Measurements from ENCODE around the gene MMP25.
A peak's percentile ranks its signal among the peaks of the same experiment; 100 is the strongest.

DNA sequence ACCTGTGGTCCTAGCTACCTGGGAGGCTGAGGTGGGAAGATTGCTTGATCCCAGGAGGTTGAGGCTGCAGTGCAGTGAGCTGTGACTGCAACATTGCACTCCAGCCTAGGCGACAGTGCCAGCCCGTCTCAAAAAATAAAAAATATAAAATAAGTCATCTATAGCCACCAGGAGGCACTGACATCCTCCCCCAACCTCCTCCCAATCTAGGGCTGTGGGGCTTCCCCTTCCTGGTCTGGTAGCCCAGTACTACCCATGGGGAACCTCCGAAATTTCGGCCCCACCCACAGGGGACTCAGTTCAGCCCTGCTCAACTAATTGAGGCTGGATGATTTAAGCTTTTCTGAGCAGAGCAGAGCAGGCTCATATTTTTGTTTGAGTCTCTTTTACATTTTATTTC lies 49.5 kb downstream of the MMP25 start:
- peak; percentile 17; the same call in 1 of the 2 replicates for TF ChIP-seq RAD21 (IDR thresholded peaks at IDR 0.05; ENCODE audit: low read depth)
- no peak for TF ChIP-seq EP300 (IDR thresholded peaks at IDR 0.05; ENCODE audit: borderline replicate concordance)
- no peak for TF ChIP-seq NFIC (IDR thresholded peaks at IDR 0.05)
- TF ChIP-seq TCF12 (IDR thresholded peaks at IDR 0.05; ENCODE audit: low read depth): no peak
- no peak for TF ChIP-seq CEBPB (IDR thresholded peaks at IDR 0.05)
- TF ChIP-seq, protein P1, sequence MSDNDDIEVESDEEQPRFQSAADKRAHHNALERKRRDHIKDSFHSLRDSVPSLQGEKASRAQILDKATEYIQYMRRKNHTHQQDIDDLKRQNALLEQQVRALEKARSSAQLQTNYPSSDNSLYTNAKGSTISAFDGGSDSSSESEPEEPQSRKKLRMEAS (IDR thresholded peaks at IDR 0.05): no peak
- TF ChIP-seq, protein P2, sequence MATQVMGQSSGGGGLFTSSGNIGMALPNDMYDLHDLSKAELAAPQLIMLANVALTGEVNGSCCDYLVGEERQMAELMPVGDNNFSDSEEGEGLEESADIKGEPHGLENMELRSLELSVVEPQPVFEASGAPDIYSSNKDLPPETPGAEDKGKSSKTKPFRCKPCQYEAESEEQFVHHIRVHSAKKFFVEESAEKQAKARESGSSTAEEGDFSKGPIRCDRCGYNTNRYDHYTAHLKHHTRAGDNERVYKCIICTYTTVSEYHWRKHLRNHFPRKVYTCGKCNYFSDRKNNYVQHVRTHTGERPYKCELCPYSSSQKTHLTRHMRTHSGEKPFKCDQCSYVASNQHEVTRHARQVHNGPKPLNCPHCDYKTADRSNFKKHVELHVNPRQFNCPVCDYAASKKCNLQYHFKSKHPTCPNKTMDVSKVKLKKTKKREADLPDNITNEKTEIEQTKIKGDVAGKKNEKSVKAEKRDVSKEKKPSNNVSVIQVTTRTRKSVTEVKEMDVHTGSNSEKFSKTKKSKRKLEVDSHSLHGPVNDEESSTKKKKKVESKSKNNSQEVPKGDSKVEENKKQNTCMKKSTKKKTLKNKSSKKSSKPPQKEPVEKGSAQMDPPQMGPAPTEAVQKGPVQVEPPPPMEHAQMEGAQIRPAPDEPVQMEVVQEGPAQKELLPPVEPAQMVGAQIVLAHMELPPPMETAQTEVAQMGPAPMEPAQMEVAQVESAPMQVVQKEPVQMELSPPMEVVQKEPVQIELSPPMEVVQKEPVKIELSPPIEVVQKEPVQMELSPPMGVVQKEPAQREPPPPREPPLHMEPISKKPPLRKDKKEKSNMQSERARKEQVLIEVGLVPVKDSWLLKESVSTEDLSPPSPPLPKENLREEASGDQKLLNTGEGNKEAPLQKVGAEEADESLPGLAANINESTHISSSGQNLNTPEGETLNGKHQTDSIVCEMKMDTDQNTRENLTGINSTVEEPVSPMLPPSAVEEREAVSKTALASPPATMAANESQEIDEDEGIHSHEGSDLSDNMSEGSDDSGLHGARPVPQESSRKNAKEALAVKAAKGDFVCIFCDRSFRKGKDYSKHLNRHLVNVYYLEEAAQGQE (IDR thresholded peaks at IDR 0.05; ENCODE audit: low read depth): no peak
- TF ChIP-seq ZBTB7A (IDR thresholded peaks at IDR 0.05; ENCODE audit: low read depth): no peak
- no peak for TF ChIP-seq CREB1 (IDR thresholded peaks at IDR 0.05; ENCODE audit: low read depth)
- no peak for TF ChIP-seq EGR1 (IDR thresholded peaks at IDR 0.05)
- TF ChIP-seq YY1 (IDR thresholded peaks at IDR 0.05; ENCODE audit: low read depth): no peak
- TF ChIP-seq FOXM1 (IDR thresholded peaks at IDR 0.05; ENCODE audit: borderline replicate concordance, low read depth): no peak
- no peak for TF ChIP-seq TEAD4 (IDR thresholded peaks at IDR 0.05)
